ENCODE data around the gene DHRS12.

DNA sequence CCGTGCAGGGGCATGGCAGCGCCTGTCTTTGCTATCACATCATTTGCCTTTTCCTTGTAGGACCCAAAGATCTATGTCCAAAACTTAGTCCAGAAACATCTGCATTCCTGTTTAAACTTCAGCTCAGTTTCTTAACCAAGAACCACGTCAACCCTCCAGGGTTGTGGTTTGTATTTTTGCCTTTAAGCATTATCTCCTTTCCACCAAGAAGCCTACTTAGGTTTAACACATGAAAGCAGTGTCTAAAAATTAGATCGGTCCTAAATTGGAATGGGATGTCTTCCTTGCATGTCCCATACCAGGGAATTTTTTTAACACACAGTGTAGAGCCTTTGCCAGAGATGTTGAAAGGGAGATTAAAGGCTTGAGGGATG lies 38.8 kb downstream of the DHRS12 start:
- TF ChIP-seq, protein P1, sequence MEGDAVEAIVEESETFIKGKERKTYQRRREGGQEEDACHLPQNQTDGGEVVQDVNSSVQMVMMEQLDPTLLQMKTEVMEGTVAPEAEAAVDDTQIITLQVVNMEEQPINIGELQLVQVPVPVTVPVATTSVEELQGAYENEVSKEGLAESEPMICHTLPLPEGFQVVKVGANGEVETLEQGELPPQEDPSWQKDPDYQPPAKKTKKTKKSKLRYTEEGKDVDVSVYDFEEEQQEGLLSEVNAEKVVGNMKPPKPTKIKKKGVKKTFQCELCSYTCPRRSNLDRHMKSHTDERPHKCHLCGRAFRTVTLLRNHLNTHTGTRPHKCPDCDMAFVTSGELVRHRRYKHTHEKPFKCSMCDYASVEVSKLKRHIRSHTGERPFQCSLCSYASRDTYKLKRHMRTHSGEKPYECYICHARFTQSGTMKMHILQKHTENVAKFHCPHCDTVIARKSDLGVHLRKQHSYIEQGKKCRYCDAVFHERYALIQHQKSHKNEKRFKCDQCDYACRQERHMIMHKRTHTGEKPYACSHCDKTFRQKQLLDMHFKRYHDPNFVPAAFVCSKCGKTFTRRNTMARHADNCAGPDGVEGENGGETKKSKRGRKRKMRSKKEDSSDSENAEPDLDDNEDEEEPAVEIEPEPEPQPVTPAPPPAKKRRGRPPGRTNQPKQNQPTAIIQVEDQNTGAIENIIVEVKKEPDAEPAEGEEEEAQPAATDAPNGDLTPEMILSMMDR (IDR thresholded peaks at IDR 0.05; ENCODE audit: borderline replicate concordance, extremely low read depth, low read length, poor library complexity, severe bottlenecking): no peak
- no peak for TF ChIP-seq EZH2 (IDR thresholded peaks at IDR 0.05; ENCODE audit: borderline replicate concordance, low read depth, low read length, severe bottlenecking)

All from DND-41 (cell line).